Esophagus muscularis mucosa (tissue), 3 donors: ENCODE data around the gene TFF1.

ENCODE experiments used
- POLR2AphosphoS5 ChIP-seq, 2 donors: sonication (generic); formaldehyde crosslinking; IDR thresholded peaks; one replicate each; pipeline ENCODE4 v1.6.1; 2017; ENCODE audit warnings: antibody characterized with exemption in 2 of 2
- TF ChIP-seq, protein P1 (sequence below), 3 experiments: fragments of 200-600 bp in 2 of 3; fragments of 450-650 bp in 1 of 3; sonication (generic) in 2 of 3; IDR thresholded peaks; one replicate each; pipeline ENCODE4 v1.5.1; 2017 to 2019; ENCODE audit warnings: antibody characterized with exemption in 3 of 3, mild to moderate bottlenecking in 2 of 3, moderate library complexity in 1 of 3

GRCh38 chr21:42400525-42400924 is 34.2 kb upstream of the TFF1 start:
- TF ChIP-seq, protein P1, sequence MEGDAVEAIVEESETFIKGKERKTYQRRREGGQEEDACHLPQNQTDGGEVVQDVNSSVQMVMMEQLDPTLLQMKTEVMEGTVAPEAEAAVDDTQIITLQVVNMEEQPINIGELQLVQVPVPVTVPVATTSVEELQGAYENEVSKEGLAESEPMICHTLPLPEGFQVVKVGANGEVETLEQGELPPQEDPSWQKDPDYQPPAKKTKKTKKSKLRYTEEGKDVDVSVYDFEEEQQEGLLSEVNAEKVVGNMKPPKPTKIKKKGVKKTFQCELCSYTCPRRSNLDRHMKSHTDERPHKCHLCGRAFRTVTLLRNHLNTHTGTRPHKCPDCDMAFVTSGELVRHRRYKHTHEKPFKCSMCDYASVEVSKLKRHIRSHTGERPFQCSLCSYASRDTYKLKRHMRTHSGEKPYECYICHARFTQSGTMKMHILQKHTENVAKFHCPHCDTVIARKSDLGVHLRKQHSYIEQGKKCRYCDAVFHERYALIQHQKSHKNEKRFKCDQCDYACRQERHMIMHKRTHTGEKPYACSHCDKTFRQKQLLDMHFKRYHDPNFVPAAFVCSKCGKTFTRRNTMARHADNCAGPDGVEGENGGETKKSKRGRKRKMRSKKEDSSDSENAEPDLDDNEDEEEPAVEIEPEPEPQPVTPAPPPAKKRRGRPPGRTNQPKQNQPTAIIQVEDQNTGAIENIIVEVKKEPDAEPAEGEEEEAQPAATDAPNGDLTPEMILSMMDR (IDR thresholded peaks at IDR 0.05): no peak
- no peak for TF ChIP-seq POLR2AphosphoS5 (IDR thresholded peaks at IDR 0.05)
